Right lobe of liver (tissue), 4 donors: Measurements from ENCODE around the gene ATXN1.

Experiments used
- POLR2A ChIP-seq: fragments of 450-650 bp; IDR thresholded peaks from one replicate; pipeline ENCODE4 v1.6.1; 2017; ENCODE audit warnings: antibody characterized with exemption, mild to moderate bottlenecking
- TF ChIP-seq, protein P1 (sequence below), 4 donors: fragments of 200-600 bp in 3 of 4; fragments of 450-650 bp in 1 of 4; IDR thresholded peaks; one replicate each; pipeline versions ENCODE4 v1.5.1 to v1.8.0; 2016 to 2022; ENCODE audit warnings: antibody characterized with exemption in 4 of 4, mild to moderate bottlenecking in 2 of 4
- donor health status: DM: no; HTN: no; CAD: no.
- donor health status: DM: no; HTN: no; CAD: no.
- donor health status: DM: no; HTN: yes; CAD: no.

DNA sequence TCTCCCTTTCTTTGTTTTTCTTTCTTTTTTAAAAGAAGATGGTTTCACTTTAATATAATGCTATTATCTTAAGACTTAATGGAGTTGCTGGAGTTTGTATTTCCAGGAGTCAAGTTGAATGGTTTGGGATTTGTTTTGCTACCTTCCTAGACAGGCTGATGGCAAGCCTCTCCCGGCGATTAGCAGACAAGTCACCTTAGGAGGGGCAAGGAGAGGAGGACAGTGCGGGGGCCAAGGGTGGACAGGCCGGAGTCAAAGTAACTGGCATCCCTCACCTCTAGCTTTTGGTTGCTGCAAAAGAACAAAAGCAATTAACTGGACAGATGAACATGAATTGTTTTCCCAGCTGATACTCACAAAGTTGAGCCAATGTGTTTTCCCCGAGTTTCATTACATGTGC lies 465.8 kb downstream of the ATXN1 start:
- TF ChIP-seq, protein P1, sequence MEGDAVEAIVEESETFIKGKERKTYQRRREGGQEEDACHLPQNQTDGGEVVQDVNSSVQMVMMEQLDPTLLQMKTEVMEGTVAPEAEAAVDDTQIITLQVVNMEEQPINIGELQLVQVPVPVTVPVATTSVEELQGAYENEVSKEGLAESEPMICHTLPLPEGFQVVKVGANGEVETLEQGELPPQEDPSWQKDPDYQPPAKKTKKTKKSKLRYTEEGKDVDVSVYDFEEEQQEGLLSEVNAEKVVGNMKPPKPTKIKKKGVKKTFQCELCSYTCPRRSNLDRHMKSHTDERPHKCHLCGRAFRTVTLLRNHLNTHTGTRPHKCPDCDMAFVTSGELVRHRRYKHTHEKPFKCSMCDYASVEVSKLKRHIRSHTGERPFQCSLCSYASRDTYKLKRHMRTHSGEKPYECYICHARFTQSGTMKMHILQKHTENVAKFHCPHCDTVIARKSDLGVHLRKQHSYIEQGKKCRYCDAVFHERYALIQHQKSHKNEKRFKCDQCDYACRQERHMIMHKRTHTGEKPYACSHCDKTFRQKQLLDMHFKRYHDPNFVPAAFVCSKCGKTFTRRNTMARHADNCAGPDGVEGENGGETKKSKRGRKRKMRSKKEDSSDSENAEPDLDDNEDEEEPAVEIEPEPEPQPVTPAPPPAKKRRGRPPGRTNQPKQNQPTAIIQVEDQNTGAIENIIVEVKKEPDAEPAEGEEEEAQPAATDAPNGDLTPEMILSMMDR (IDR thresholded peaks at IDR 0.05): no peak
- TF ChIP-seq POLR2A: no peak
